Mesothelial cell of epicardium (in vitro differentiated cells): ENCODE results near the gene HAAO. TPM values are rescaled to one million over a fixed set of nuclear protein-coding genes. Genes with fewer than 3 reads are reported as not detected.

Experiments
- DNase-seq, 2 experiments: peaks; one replicate each; pipeline ENCODE4 v3.0.0; 2021; ENCODE audit warnings: low spot score in 2 of 2; ENCODE audit not compliant: unreplicated experiment in 2 of 2
- H3K27ac Mint-ChIP-seq: 2 replicates; pipeline ENCODE4 v1.8.0; 2021; ENCODE audit warnings: mixed read lengths
- H3K27me3 Mint-ChIP-seq: 2 replicates; pipeline ENCODE4 v1.8.0; 2021; ENCODE audit warnings: low read depth, mixed read lengths
- H3K36me3 Mint-ChIP-seq: 2 replicates; pipeline ENCODE4 v1.8.0; 2021; ENCODE audit warnings: mixed read lengths
- H3K4me1 Mint-ChIP-seq: 2 replicates; pipeline ENCODE4 v1.8.0; 2021; ENCODE audit warnings: mixed read lengths
- H3K4me3 Mint-ChIP-seq: 2 replicates; pipeline ENCODE4 v1.8.0; 2021; ENCODE audit warnings: mild to moderate bottlenecking, moderate library complexity, mixed read lengths
- H3K9me3 Mint-ChIP-seq: 2 replicates; pipeline ENCODE4 v1.8.0; 2021; ENCODE audit warnings: mixed read lengths
- CTCF ChIP-seq: fragments of 200-600 bp; sonication (generic); IDR thresholded peaks from one replicate; pipeline ENCODE4 v1.5.0; 2021; ENCODE audit warnings: antibody characterized with exemption; ENCODE audit not compliant: unreplicated experiment
- total RNA-seq: library from RNA; stranded (reverse); gene quantifications from 3 replicates; pipeline ENCODE4 v1.2.1, GENCODE V29; 2021

Gene HAAO
- 23.3 to 25.7 TPM (median 25.0 TPM) in 3 replicates for total RNA-seq

- TF ChIP-seq CTCF = no peak
- peak within 1 kb of the TSS; percentile 87 for H3K4me3 Mint-ChIP-seq
- peak within 1 kb of the TSS; percentile 97 for H3K27ac Mint-ChIP-seq
- H3K27me3 Mint-ChIP-seq = no peaks in the 10 kb centered on the region
- H3K36me3 Mint-ChIP-seq = peaks cover 17% of the 10 kb centered on the region
- DNase-seq = peak in 1 of 2 experiments; percentile 62
- H3K4me1 Mint-ChIP-seq = peaks cover 47% of the 10 kb centered on the region
- H3K9me3 Mint-ChIP-seq = peaks cover 9% of the 10 kb centered on the region
Observed at GRCh38 chr2:42792583-42793333, at the start of gene HAAO. HAAO (minus strand) TSS chr2:42792583; CDS start chr2:42792536, 47 bp downstream.

DNA sequence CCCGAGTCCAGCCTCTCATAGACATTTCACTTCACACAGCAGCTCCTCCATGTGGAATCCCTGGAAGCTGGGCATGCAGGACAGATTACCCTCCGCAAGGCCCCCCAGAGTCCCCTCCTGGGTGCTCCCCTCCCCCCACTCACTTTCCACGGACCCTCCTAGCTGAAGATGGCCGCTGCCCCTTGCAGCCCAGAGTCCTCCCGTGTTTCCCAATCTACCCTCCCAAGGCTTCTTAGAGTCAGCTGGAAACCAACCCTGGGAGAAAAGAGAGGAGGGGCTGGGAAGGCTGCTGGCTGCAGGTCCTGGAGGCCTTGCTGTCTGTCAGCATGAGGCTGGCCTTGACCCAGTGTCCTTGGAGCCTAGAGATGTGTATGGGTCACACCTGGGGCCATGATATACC lies 49.0 kb upstream of the HAAO start:
- no peak for TF ChIP-seq CTCF
- no peak overlapping the region for H3K4me3 Mint-ChIP-seq

DNA sequence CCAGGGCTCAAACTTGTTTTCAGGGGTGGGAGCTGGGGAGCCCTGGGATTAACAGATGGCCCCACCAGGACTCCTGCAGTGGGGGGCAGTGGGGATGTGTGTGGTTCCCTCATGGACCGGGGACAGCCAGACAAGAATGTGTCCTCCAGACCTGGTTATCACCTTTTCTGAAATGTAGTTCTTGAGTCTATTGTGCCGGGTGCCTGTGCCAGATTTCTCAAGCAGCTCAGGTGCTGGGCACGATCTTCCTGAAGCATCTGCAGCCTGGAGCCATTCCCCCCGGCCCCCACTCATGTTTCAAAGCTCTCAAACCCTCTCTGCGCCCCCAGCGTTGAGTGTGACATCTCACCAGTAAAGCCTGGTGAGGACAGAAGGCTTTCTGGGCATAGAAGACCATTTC lies 48.4 kb upstream of the HAAO start:
- H3K4me3 Mint-ChIP-seq = no peak overlapping the region
- no peak for TF ChIP-seq CTCF
- peak in 1 of 2 experiments; percentile 34 for DNase-seq
- peaks cover 8% of the 10 kb centered on the region for H3K9me3 Mint-ChIP-seq
- H3K27ac Mint-ChIP-seq = no peak overlapping the region
- H3K36me3 Mint-ChIP-seq = peaks cover 2% of the 10 kb centered on the region
- peaks cover 31% of the 10 kb centered on the region for H3K4me1 Mint-ChIP-seq
- H3K27me3 Mint-ChIP-seq = no peaks in the 10 kb centered on the region

More for the DNA sequence above, 49.0 kb upstream of the HAAO start:
- Mint-ChIP-seq H3K27ac (no peak overlapping the region), H3K27me3 (no peaks in the 10 kb centered on the region), H3K4me1 (peaks cover 33% of the 10 kb centered on the region), H3K9me3 (peaks cover 3% of the 10 kb centered on the region), H3K36me3 (no peaks in the 10 kb centered on the region)
- no peak for DNase-seq

DNA sequence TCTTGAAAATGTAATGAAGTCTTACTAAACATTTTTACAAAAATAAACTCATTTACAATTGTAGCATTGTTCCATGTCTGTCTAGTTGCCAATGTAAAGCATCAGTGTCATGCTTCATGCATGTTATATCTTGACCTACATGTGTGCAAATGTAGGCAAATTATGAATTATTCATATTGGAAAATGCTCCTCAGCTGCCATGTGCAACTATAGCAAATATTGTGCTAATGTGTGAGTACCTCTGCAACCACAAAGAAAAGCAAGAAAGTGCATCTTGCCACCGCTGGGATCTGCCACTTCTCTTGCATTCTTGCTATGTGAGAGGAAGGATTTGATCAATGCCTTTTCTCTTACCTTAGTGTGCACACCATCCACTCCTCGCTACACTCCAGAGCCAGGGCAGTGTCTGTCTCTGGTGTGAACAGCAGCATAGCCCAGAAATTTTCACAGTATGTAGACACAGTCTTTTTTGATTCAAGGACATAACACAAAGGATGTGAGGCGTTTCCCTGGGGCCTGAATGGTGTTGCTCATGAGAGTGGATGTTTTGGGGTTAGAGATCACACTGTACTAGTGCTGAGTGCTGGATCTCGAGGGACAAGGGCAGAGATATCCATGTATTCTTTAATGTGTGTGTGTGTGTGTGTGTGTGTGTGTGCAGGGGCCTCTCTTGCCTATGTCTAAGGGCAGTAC lies 47.6 kb upstream of the HAAO start:
- TF ChIP-seq CTCF = no peak
- H3K27ac Mint-ChIP-seq = no peak overlapping the region
- no peak overlapping the region for H3K4me3 Mint-ChIP-seq
- H3K9me3 Mint-ChIP-seq = peaks cover 15% of the 10 kb centered on the region
- peaks cover 23% of the 10 kb centered on the region for H3K4me1 Mint-ChIP-seq
- H3K36me3 Mint-ChIP-seq = peaks cover 5% of the 10 kb centered on the region
- peak in 1 of 2 experiments; percentile 21 for DNase-seq
- H3K27me3 Mint-ChIP-seq = no peaks in the 10 kb centered on the region

- peaks cover 15% of the 10 kb centered on the region for H3K9me3 Mint-ChIP-seq
- no peaks in the 10 kb centered on the region for H3K27me3 Mint-ChIP-seq
- H3K4me3 Mint-ChIP-seq = no peak overlapping the region
- H3K36me3 Mint-ChIP-seq = peaks cover 5% of the 10 kb centered on the region
- H3K4me1 Mint-ChIP-seq = peaks cover 11% of the 10 kb centered on the region
- peak in 1 of 2 experiments; percentile 16 for DNase-seq
- no peak for TF ChIP-seq CTCF
- no peak overlapping the region for H3K27ac Mint-ChIP-seq
Observed at GRCh38 chr2:42838133-42838532, 45.8 kb upstream of the HAAO start.
